ENCODE results near the gene ANXA8L1.
"Not testable (repeated sequence)": the region's sequence is repeated elsewhere in the genome, so short reads cannot be mapped to it uniquely, and the experiment has no call there.

Gene ANXA8L1

GRCh38 chr10:46375406-46375805 is at the start of gene ANXA8L1:
Gene ANXA8L1 (plus strand): TSS chr10:46375776. CDS start chr10:46375852, 76 bp downstream.
- not testable (repeated sequence) for DNase-seq

- no peak for DNase-seq
These were observed 49.5 kb upstream of the ANXA8L1 start for GRCh38 chr10:46326066-46326465.

- DNase-seq, result no peak
These were observed 48.6 kb upstream of the ANXA8L1 start for GRCh38 chr10:46326971-46327370.

GRCh38 chr10:46327685-46328084 is 47.9 kb upstream of the ANXA8L1 start:
- DNase-seq, result no peak

GRCh38 chr10:46328853-46329689 is 46.5 kb upstream of the ANXA8L1 start:
- DNase-seq, result no peak

- no peak for DNase-seq
These were observed 45.9 kb upstream of the ANXA8L1 start for GRCh38 chr10:46329690-46330016.

GRCh38 chr10:46330894-46331293 is 44.7 kb upstream of the ANXA8L1 start:
- DNase-seq, result no peak

GRCh38 chr10:46365484-46365883 is 10.1 kb upstream of the ANXA8L1 start:
- not testable (repeated sequence) for DNase-seq

GRCh38 chr10:46367209-46367608 is 8.4 kb upstream of the ANXA8L1 start:
- not testable (repeated sequence) for DNase-seq

GRCh38 chr10:46367666-46368240 is 7.8 kb upstream of the ANXA8L1 start:
- DNase-seq, result not testable (repeated sequence)

GRCh38 chr10:46368956-46369355 is 6.6 kb upstream of the ANXA8L1 start:
- not testable (repeated sequence) for DNase-seq

- DNase-seq, result not testable (repeated sequence)
These were observed 1.2 kb upstream of the ANXA8L1 start for GRCh38 chr10:46374410-46374809.

- not testable (repeated sequence) for DNase-seq
These were observed 1.4 kb downstream of the ANXA8L1 start for GRCh38 chr10:46377022-46377421.

GRCh38 chr10:46377651-46378050 is 2.1 kb downstream of the ANXA8L1 start:
- DNase-seq, result not testable (repeated sequence)

GRCh38 chr10:46378108-46378507 is 2.5 kb downstream of the ANXA8L1 start:
- not testable (repeated sequence) for DNase-seq

- DNase-seq, result not testable (repeated sequence)
These were observed 3.8 kb downstream of the ANXA8L1 start for GRCh38 chr10:46379233-46379848.

- DNase-seq, result not testable (repeated sequence)
These were observed 10.3 kb downstream of the ANXA8L1 start for GRCh38 chr10:46385858-46386257.

- DNase-seq, result not testable (repeated sequence)
These were observed 11.1 kb downstream of the ANXA8L1 start for GRCh38 chr10:46386694-46387093.

GRCh38 chr10:46387309-46387902 is 11.8 kb downstream of the ANXA8L1 start:
- not testable (repeated sequence) for DNase-seq

- DNase-seq, result not testable (repeated sequence)
These were observed 15.8 kb downstream of the ANXA8L1 start for GRCh38 chr10:46391422-46391821.

- not testable (repeated sequence) for DNase-seq
These were observed 21.1 kb downstream of the ANXA8L1 start for GRCh38 chr10:46396441-46397279.

GRCh38 chr10:46397767-46398166 is 22.2 kb downstream of the ANXA8L1 start:
- not testable (repeated sequence) for DNase-seq

All from Kasumi-1 (cell line).